ENCODE data around the gene GABRG3.

Gene GABRG3

GRCh38 chr15:27064080-27064479 is 93.1 kb downstream of the GABRG3 start:
- Histone ChIP-seq H3K4me3 (ENCODE audit: severe bottlenecking) (no peak overlapping the region), H3K27ac (ENCODE audit: poor library complexity, severe bottlenecking) (no peak overlapping the region), H3K9me3 (ENCODE audit: severe bottlenecking) (peaks cover 20% of the 10 kb centered on the region), H3K27me3 (ENCODE audit: insufficient read depth, poor library complexity, severe bottlenecking) (no peaks in the 10 kb centered on the region), H3K4me1 (ENCODE audit: insufficient read depth, poor library complexity, severe bottlenecking) (no peaks in the 10 kb centered on the region), H3K36me3 (ENCODE audit: low read depth) (no peaks in the 10 kb centered on the region)
- ATAC-seq (ENCODE audit: low read depth): no peak
- no peak for DNase-seq (ENCODE audit: low spot score)
- TF ChIP-seq CTCF (IDR thresholded peaks at IDR 0.05; ENCODE audit: poor library complexity, severe bottlenecking): no peak

- no peak for ATAC-seq (ENCODE audit: low read depth)
- no peak for DNase-seq (ENCODE audit: low spot score)
- H3K4me3 ChIP-seq (ENCODE audit: severe bottlenecking): no peak overlapping the region
- H3K27me3 ChIP-seq (ENCODE audit: insufficient read depth, poor library complexity, severe bottlenecking): no peaks in the 10 kb centered on the region
- no peaks in the 10 kb centered on the region for H3K4me1 ChIP-seq (ENCODE audit: insufficient read depth, poor library complexity, severe bottlenecking)
- no peaks in the 10 kb centered on the region for H3K36me3 ChIP-seq (ENCODE audit: low read depth)
- TF ChIP-seq CTCF (IDR thresholded peaks at IDR 0.05; ENCODE audit: poor library complexity, severe bottlenecking): no peak
- H3K9me3 ChIP-seq (ENCODE audit: severe bottlenecking): peaks cover 20% of the 10 kb centered on the region
- H3K27ac ChIP-seq (ENCODE audit: poor library complexity, severe bottlenecking): no peak overlapping the region
These were observed 94.2 kb downstream of the GABRG3 start for GRCh38 chr15:27065151-27065550.

- Histone ChIP-seq H3K4me3 (ENCODE audit: severe bottlenecking) (no peak overlapping the region), H3K4me1 (ENCODE audit: insufficient read depth, poor library complexity, severe bottlenecking) (no peaks in the 10 kb centered on the region), H3K27ac (ENCODE audit: poor library complexity, severe bottlenecking) (no peak overlapping the region), H3K36me3 (ENCODE audit: low read depth) (no peaks in the 10 kb centered on the region), H3K27me3 (ENCODE audit: insufficient read depth, poor library complexity, severe bottlenecking) (no peaks in the 10 kb centered on the region), H3K9me3 (ENCODE audit: severe bottlenecking) (peaks cover 20% of the 10 kb centered on the region)
- DNase-seq (ENCODE audit: low spot score) (no peak), ATAC-seq (ENCODE audit: low read depth) (no peak)
- TF ChIP-seq CTCF (IDR thresholded peaks at IDR 0.05; ENCODE audit: poor library complexity, severe bottlenecking): no peak
These were observed 94.8 kb downstream of the GABRG3 start for GRCh38 chr15:27065785-27066184.

GRCh38 chr15:27066446-27066845 is 95.5 kb downstream of the GABRG3 start:
- DNase-seq (ENCODE audit: low spot score): no peak
- Histone ChIP-seq H3K36me3 (ENCODE audit: low read depth) (no peaks in the 10 kb centered on the region), H3K27me3 (ENCODE audit: insufficient read depth, poor library complexity, severe bottlenecking) (no peaks in the 10 kb centered on the region), H3K9me3 (ENCODE audit: severe bottlenecking) (peaks cover 20% of the 10 kb centered on the region), H3K27ac (ENCODE audit: poor library complexity, severe bottlenecking) (no peak overlapping the region), H3K4me3 (ENCODE audit: severe bottlenecking) (no peak overlapping the region), H3K4me1 (ENCODE audit: insufficient read depth, poor library complexity, severe bottlenecking) (no peaks in the 10 kb centered on the region)
- TF ChIP-seq CTCF (IDR thresholded peaks at IDR 0.05; ENCODE audit: poor library complexity, severe bottlenecking): no peak
- ATAC-seq (ENCODE audit: low read depth): no peak

GRCh38 chr15:27067175-27067574 is 96.2 kb downstream of the GABRG3 start:
- Histone ChIP-seq H3K4me1 (ENCODE audit: insufficient read depth, poor library complexity, severe bottlenecking) (no peaks in the 10 kb centered on the region), H3K4me3 (ENCODE audit: severe bottlenecking) (no peak overlapping the region), H3K9me3 (ENCODE audit: severe bottlenecking) (peaks cover 20% of the 10 kb centered on the region), H3K36me3 (ENCODE audit: low read depth) (no peaks in the 10 kb centered on the region), H3K27ac (ENCODE audit: poor library complexity, severe bottlenecking) (no peak overlapping the region), H3K27me3 (ENCODE audit: insufficient read depth, poor library complexity, severe bottlenecking) (no peaks in the 10 kb centered on the region)
- TF ChIP-seq CTCF (IDR thresholded peaks at IDR 0.05; ENCODE audit: poor library complexity, severe bottlenecking): no peak
- ATAC-seq (ENCODE audit: low read depth): no peak
- DNase-seq (ENCODE audit: low spot score): no peak

Measured in RWPE2 (cell line).